ENCODE results near the gene SCP2.
A peak's percentile ranks its signal among the peaks of the same experiment; 100 is the strongest.

GRCh38 chr1:52920791-52921291, 6.2 kb upstream of the SCP2 start:
- no peak for TF ChIP-seq CTCF (IDR thresholded peaks at IDR 0.05)
- TF ChIP-seq POLR2AphosphoS5 (IDR thresholded peaks at IDR 0.05) = peak; percentile 26
- TF ChIP-seq POLR2A (IDR thresholded peaks at IDR 0.05) = peak in 1 of 2 donors; percentile 31
